ENCODE measurements around the gene DEAF1. TPM values are rescaled to one million over a fixed set of nuclear protein-coding genes. Genes with fewer than 3 reads are reported as not detected.
A peak's percentile ranks its signal among the peaks of the same experiment; 100 is the strongest.

DEAF1 gene
- total and polyA plus RNA-seq, 2 of the 13 experiments (the other 11 are each of a cell fraction or from before 2014, with no cell fraction given) = 22.3 to 29.6 TPM

DNA sequence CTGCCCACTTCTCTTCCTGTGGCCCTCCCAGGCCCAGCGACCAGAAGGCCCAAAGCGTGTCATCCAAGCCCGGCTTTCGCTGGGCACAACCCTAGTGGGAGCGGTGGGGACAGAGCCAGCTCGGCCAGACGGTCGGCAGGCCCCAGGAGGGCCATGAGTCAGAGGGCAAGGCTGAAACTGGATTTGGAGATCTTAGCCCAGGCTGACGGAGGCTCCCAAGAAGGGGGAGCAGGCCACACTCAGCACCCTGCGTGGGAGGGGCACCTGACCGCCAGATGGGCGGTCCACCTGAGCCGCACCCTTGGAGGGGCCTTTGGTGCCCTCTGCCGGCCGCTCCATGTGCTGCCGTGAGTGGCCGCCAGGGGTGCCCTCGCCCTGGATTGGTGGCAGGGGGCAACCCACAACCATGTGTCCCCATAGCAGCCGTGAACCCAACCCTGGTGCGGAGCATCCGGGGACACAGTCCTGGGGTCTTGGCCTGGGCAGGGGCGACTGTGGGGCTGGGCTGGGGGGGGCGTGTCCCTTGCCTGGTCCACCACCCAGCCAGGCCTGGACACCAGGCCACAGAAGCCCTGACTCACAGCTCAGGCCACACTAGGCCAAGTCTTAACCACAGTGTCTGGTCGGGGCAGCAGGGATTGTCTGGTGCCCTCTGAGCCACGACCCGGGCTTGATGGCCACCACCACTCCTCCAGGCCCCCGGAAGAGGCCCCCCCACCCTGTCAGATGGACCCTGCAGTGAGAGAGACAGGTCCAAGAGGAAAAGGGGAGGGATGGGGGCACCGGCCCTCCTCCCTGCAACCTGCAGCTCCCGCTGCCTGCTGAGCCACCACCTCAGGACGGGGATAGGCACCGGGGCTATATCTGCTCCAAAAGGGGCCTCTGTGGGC is 33.1 kb upstream of the DEAF1 start (continued):
- TF ChIP-seq RXRB (CRISPR knock-in tag; IDR thresholded peaks at IDR 0.05; ENCODE audit: borderline replicate concordance) (peak; percentile 67), POLR2AphosphoS5 (IDR thresholded peaks at IDR 0.05; ENCODE audit: low read depth, low read length) (peak; percentile 39; the same call in 1 of the 2 replicates), ZNF225 (CRISPR knock-in tag; IDR thresholded peaks at IDR 0.05) (no peak), ZNF879 (CRISPR knock-in tag; IDR thresholded peaks at IDR 0.05) (no peak), ZNF704 (CRISPR knock-in tag; IDR thresholded peaks at IDR 0.05; ENCODE audit: borderline replicate concordance) (no peak), ZNF431 (CRISPR knock-in tag; IDR thresholded peaks at IDR 0.05; ENCODE audit: borderline replicate concordance, low read depth) (0 out of 2 replicates have a peak, but pooled peaks have one; percentile 32), MAFF (IDR thresholded peaks at IDR 0.05; ENCODE audit: low read depth, low read length) (no peak), NCOA1 (CRISPR knock-in tag; IDR thresholded peaks at IDR 0.05) (no peak), TP53 (CRISPR knock-in tag; conservative IDR thresholded peaks at IDR 0.05) (0 out of 2 replicates have a peak, but pooled peaks have one; percentile 23), JUN (CRISPR knock-in tag; IDR thresholded peaks at IDR 0.05) (0 out of 2 replicates have a peak, but pooled peaks have one; percentile 6), ZKSCAN8 (CRISPR knock-in tag; IDR thresholded peaks at IDR 0.05; ENCODE audit: borderline replicate concordance) (peak; percentile 30; the same call in 1 of the 2 replicates), AKAP8 (CRISPR knock-in tag; IDR thresholded peaks at IDR 0.05) (peak; percentile 95), ZNF549 (CRISPR knock-in tag; IDR thresholded peaks at IDR 0.05) (no peak)
